DOHH2 (cell line): ENCODE data around the gene NTMT2.

Experiments used
- H3F3A ChIP-seq: fragments of 200-600 bp; sonication (generic), shearing (Covaris generic); 2 replicates; pipeline ENCODE4 v1.6.0; 2016; ENCODE audit warnings: antibody characterized with exemption, mild to moderate bottlenecking; ENCODE audit not compliant: control insufficient read depth, insufficient read depth
- H3K27ac ChIP-seq: fragments of 200-600 bp; sonication (generic); 2 replicates; pipeline ENCODE4 v1.5.1; 2014; ENCODE audit warnings: low read depth, mild to moderate bottlenecking, low read length, moderate library complexity
- H3K27me3 ChIP-seq: fragments of 200-600 bp; sonication (generic); 2 replicates; pipeline ENCODE4 v1.6.1; 2014; ENCODE audit warnings: mild to moderate bottlenecking, low read length, mixed read lengths; ENCODE audit not compliant: control insufficient read depth
- H3K36me3 ChIP-seq: fragments of 200-600 bp; sonication (generic); 2 replicates; pipeline ENCODE4 v1.6.1; 2014; ENCODE audit warnings: mild to moderate bottlenecking, low read length, moderate library complexity, mixed read lengths; ENCODE audit not compliant: control insufficient read depth
- H3K4me1 ChIP-seq: fragments of 200-600 bp; sonication (generic); 2 replicates; pipeline ENCODE4 v1.6.1; 2014; ENCODE audit warnings: mild to moderate bottlenecking, low read length, mixed read lengths; ENCODE audit not compliant: control insufficient read depth
- H3K4me2 ChIP-seq: fragments of 200-600 bp; sonication (generic); 2 replicates; pipeline ENCODE4 v1.6.0; 2014; ENCODE audit warnings: mild to moderate bottlenecking, low read length, moderate library complexity
- H3K4me3 ChIP-seq: fragments of 200-600 bp; sonication (generic); 2 replicates; pipeline ENCODE4 v1.5.1; 2014; ENCODE audit warnings: mild to moderate bottlenecking, low read length, mixed read lengths
- H3K79me2 ChIP-seq: fragments of 200-600 bp; sonication (generic); 2 replicates; pipeline ENCODE4 v1.6.1; 2014; ENCODE audit warnings: mild to moderate bottlenecking, low read length, mixed read lengths; ENCODE audit not compliant: control insufficient read depth
- H3K9me2 ChIP-seq: fragments of 200-600 bp; sonication (generic); replicated peaks from 2 replicates; pipeline ENCODE4 v1.6.1; 2014; ENCODE audit warnings: mild to moderate bottlenecking, low read length, mixed read lengths; ENCODE audit not compliant: control insufficient read depth
- H3K9me3 ChIP-seq: fragments of 200-600 bp; sonication (generic); 2 replicates; pipeline ENCODE4 v1.6.1; 2014; ENCODE audit warnings: antibody characterized with exemption, low read length, mixed read lengths; ENCODE audit not compliant: control insufficient read depth, insufficient read depth
- H4K20me1 ChIP-seq: fragments of 200-600 bp; sonication (generic); 2 replicates; pipeline ENCODE4 v1.6.0; 2014; ENCODE audit warnings: low read depth, mild to moderate bottlenecking, antibody characterized with exemption, low read length, moderate library complexity; ENCODE audit not compliant: control insufficient read depth, insufficient read depth
- CTCF ChIP-seq: fragments of 200-600 bp; sonication (generic); IDR thresholded peaks from one replicate; pipeline ENCODE4 v1.5.1; 2014; ENCODE audit warnings: antibody characterized with exemption, mild to moderate bottlenecking, low read depth, low read length; ENCODE audit not compliant: poor library complexity, severe bottlenecking
- EZH2phosphoT487 ChIP-seq: fragments of 200-600 bp; sonication (generic); IDR thresholded peaks from 2 replicates; pipeline ENCODE4 v1.6.1; 2017; ENCODE audit warnings: borderline replicate concordance, mild to moderate bottlenecking, antibody characterized with exemption, low read length, moderate library complexity, mixed read lengths

NTMT2 gene

GRCh38 chr1:170214117-170215032 lies 68.6 kb downstream of the NTMT2 start:
- Histone ChIP-seq H3F3A (no peaks in the 10 kb centered on the region), H3K27me3 (peaks cover 5% of the 10 kb centered on the region; the same call in 1 of the 2 replicates), H3K27ac (no peak overlapping the region), H3K4me2 (no peak overlapping the region), H3K9me3 (no peaks in the 10 kb centered on the region), H3K4me1 (no peaks in the 10 kb centered on the region), H3K9me2 (no peaks in the 10 kb centered on the region), H4K20me1 (no peaks in the 10 kb centered on the region), H3K36me3 (no peaks in the 10 kb centered on the region), H3K4me3 (no peak overlapping the region), H3K79me2 (no peaks in the 10 kb centered on the region)
- TF ChIP-seq EZH2phosphoT487 (no peak), CTCF (no peak)

DNA sequence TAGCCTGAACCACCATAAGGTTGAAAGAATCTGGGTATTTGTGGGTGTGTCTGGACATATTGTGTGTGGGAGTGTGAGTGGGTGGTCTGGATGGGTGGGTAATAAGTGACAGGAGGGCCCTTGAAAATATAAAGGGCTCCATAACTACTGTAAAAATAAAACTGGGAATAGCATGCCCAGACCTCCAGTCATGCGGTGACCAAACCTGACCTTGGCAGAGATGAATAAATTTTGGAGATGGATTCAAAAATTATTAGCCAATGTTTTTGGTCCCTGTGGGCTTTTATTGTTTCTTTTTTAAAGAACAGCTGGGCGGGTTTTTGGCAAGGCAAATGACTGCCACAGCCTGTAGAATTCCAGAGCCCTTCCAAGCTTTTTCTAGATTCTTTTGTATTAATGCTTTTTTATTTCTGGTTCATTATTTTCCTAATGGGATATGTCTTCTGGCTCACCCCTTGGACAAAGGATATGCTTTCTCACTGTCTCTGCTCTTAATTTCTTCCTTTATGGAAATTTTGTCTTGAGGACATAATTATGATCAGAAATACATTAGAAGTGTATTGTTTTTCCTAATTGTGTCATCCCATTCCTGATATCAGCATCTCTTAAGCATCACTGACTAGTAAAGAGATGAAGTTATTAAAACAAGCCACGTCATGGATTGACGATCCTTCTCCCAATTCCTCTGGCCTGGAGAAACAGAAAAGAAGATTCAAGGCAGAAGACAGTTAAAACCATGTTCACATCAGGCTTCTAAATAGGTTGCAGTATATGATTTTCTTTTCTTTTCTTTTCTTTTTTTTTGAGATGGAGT lies 69.5 kb downstream of the NTMT2 start:
- H4K20me1 ChIP-seq, result no peaks in the 10 kb centered on the region
- H3K27ac ChIP-seq, result no peak overlapping the region
- no peaks in the 10 kb centered on the region for H3F3A ChIP-seq
- H3K9me2 ChIP-seq, result no peaks in the 10 kb centered on the region
- no peak overlapping the region for H3K4me3 ChIP-seq
- TF ChIP-seq EZH2phosphoT487, result no peak
- no peak for TF ChIP-seq CTCF
- no peaks in the 10 kb centered on the region for H3K79me2 ChIP-seq
- peaks cover 5% of the 10 kb centered on the region; the same call in 1 of the 2 replicates for H3K27me3 ChIP-seq
- no peaks in the 10 kb centered on the region for H3K9me3 ChIP-seq
- no peaks in the 10 kb centered on the region for H3K4me1 ChIP-seq
- no peaks in the 10 kb centered on the region for H3K36me3 ChIP-seq
- H3K4me2 ChIP-seq, result no peak overlapping the region

- H3K4me1 ChIP-seq, result no peaks in the 10 kb centered on the region
- H3K36me3 ChIP-seq, result no peaks in the 10 kb centered on the region
- no peaks in the 10 kb centered on the region for H3F3A ChIP-seq
Observed at GRCh38 chr1:170217517-170218256, 71.9 kb downstream of the NTMT2 start.

More at GRCh38 chr1:170217517-170218256, 71.9 kb downstream of the NTMT2 start:
- no peak overlapping the region for H3K4me3 ChIP-seq
- H3K9me2 ChIP-seq, result no peaks in the 10 kb centered on the region
- no peaks in the 10 kb centered on the region for H3K9me3 ChIP-seq
- H3K4me2 ChIP-seq, result no peak overlapping the region
- no peaks in the 10 kb centered on the region for H3K79me2 ChIP-seq
- no peak overlapping the region for H3K27ac ChIP-seq
- peaks cover 5% of the 10 kb centered on the region; the same call in 1 of the 2 replicates for H3K27me3 ChIP-seq
- TF ChIP-seq CTCF (no peak), EZH2phosphoT487 (no peak)
- H4K20me1 ChIP-seq, result no peaks in the 10 kb centered on the region
